Fibroblast of lung (primary cell): ENCODE measurements around the gene STX8. TPM values are rescaled to one million over a fixed set of nuclear protein-coding genes. Genes with fewer than 3 reads are reported as not detected.

ENCODE experiments used
- DNase-seq, 2 donors: peaks; one replicate each; pipeline versions ENCODE4 v3.0.0 to v3.0.0-alpha.2; 2010; ENCODE audit warnings: low read depth in 2 of 2
- H2AFZ ChIP-seq: 2 replicates; pipeline ENCODE4 v1.5.1; 2012; ENCODE audit warnings: low read length, control low read depth, inconsistent platforms
- H3K27ac ChIP-seq: 2 replicates; pipeline ENCODE4 v1.5.1; 2011; ENCODE audit warnings: low read length, control low read depth; ENCODE audit not compliant: insufficient read depth
- H3K27me3 ChIP-seq: 2 replicates; pipeline ENCODE4 v1.5.1; 2011; ENCODE audit warnings: mild to moderate bottlenecking, low read length; ENCODE audit not compliant: control insufficient read depth, insufficient read depth
- H3K36me3 ChIP-seq: 2 replicates; pipeline ENCODE4 v1.5.1; 2011; ENCODE audit warnings: low read length; ENCODE audit not compliant: control insufficient read depth, insufficient read depth
- H3K4me1 ChIP-seq: 2 replicates; pipeline ENCODE4 v1.5.1; 2011; ENCODE audit warnings: low read length; ENCODE audit not compliant: control insufficient read depth, insufficient read depth; ENCODE audit errors: extremely low read depth
- H3K4me2 ChIP-seq: 2 replicates; pipeline ENCODE4 v1.5.1; 2011; ENCODE audit warnings: low read length, control low read depth; ENCODE audit not compliant: insufficient read depth; ENCODE audit errors: extremely low read depth
- H3K4me3 ChIP-seq, 4 experiments: fragments of 200-600 bp in 1 of 4; sonication (generic) in 1 of 4; replicated peaks in 1 of 4; 2 replicates each; pipeline ENCODE4 v1.5.1; 2011 to 2016; ENCODE audit warnings: low read length in 4 of 4, low read depth in 3 of 4, mild to moderate bottlenecking in 3 of 4, control low read depth in 2 of 4, inconsistent platforms in 1 of 4, mixed read lengths in 1 of 4; ENCODE audit not compliant: insufficient read depth in 1 of 4; ENCODE audit errors: control extremely low read depth in 1 of 4
- H3K79me2 ChIP-seq: 2 replicates; pipeline ENCODE4 v1.5.1; 2012; ENCODE audit warnings: mild to moderate bottlenecking, low read length, inconsistent platforms; ENCODE audit not compliant: control insufficient read depth, insufficient read depth
- H3K9ac ChIP-seq: 2 replicates; pipeline ENCODE4 v1.5.1; 2011; ENCODE audit warnings: mild to moderate bottlenecking, low read length, control low read depth; ENCODE audit not compliant: insufficient read depth
- H3K9me3 ChIP-seq: 2 replicates; pipeline ENCODE4 v1.5.1; 2012; ENCODE audit warnings: low read depth, low read length; ENCODE audit not compliant: control insufficient read depth, insufficient read depth
- H4K20me1 ChIP-seq: 2 replicates; pipeline ENCODE4 v1.5.1; 2011; ENCODE audit warnings: low read length; ENCODE audit not compliant: control insufficient read depth, insufficient read depth; ENCODE audit errors: extremely low read depth
- CTCF ChIP-seq, 2 donors: IDR thresholded peaks in 1 of 2; conservative IDR thresholded peaks in 1 of 2; 1 replicate in 1 of 2; 2 replicates in 1 of 2; pipeline ENCODE4 v1.5.1; 2011 to 2012; ENCODE audit warnings: low read length in 2 of 2, control low read depth in 1 of 2, inconsistent platforms in 1 of 2, low read depth in 1 of 2, mild to moderate bottlenecking in 1 of 2
- EZH2 ChIP-seq: IDR thresholded peaks from 2 replicates; pipeline ENCODE4 v1.5.1; 2012; ENCODE audit warnings: low read length, control low read depth, mild to moderate bottlenecking; ENCODE audit errors: missing control alignments
- polyA plus RNA-seq, 2 donors: library from polyadenylated mRNA; depleted of rRNA in 1 of 2; stranded (reverse) in 1 of 2; unstranded in 1 of 2; fragments of >200 nt; gene quantifications; 2 replicates each; pipeline ENCODE4 v1.2.1, GENCODE V29; 2011 to 2012; ENCODE audit warnings: missing spikeins in 1 of 2
- total RNA-seq: library from RNA; depleted of rRNA; stranded (reverse); fragments of >200 nt; gene quantifications from 2 replicates; pipeline ENCODE4 v1.2.1, GENCODE V29; 2014

Gene STX8
- total and polyA plus RNA-seq, 2 donors (not counting 1 experiment from before 2014, with no cell fraction given), result 84.7 to 128 TPM

DNA sequence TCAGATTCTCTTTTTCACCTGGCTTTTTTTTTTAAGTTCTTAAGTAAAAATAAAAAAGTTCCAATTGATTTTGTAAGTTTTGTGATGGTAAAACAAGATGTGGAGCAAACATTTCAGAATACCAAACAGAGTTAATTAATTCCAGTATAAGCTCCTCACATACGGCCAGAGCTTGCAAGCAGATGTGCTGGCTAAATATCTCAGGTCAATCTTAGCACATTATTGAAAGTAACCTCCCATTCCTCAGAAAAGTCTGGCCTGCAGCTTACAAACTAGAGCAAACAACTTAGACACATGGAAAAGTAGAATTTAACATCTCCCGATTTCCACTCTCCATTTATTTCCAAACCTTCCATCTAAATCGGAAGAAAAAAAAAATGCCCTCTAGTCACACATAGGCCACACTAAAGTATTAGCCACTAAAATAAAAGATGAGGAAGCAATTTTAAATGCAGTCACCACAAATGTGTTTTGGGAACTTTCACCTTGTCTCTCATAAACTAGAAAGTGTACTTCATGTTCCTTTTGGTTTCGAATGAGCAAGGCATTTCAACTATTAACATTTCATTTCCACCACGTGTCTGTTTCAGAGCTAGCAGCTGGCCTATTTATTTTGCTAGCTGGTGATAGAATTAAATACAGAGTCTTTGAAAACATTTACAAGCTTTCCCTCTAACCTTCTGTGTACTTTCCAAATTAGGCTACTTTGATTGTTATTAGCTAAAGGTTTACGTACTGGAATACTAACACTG lies 143.3 kb downstream of the STX8 start:
- peak overlapping the region; percentile 52 for H3K4me2 ChIP-seq
- H3K9ac ChIP-seq, result no peak overlapping the region
- no peaks in the 10 kb centered on the region for H3K4me1 ChIP-seq
- H3K27ac ChIP-seq, result no peak overlapping the region
- no peaks in the 10 kb centered on the region for H3K9me3 ChIP-seq
- H3K79me2 ChIP-seq, result no peaks in the 10 kb centered on the region
- peak in 1 of 2 donors; percentile 67 for DNase-seq
- H2AFZ ChIP-seq, result no peak overlapping the region
- no peak overlapping the region for H3K4me3 ChIP-seq
- no peaks in the 10 kb centered on the region for H3K36me3 ChIP-seq
- no peaks in the 10 kb centered on the region for H4K20me1 ChIP-seq
- H3K27me3 ChIP-seq, result no peaks in the 10 kb centered on the region
- TF ChIP-seq EZH2 (no peak), CTCF (conservative IDR thresholded peaks at IDR 0.05 in 1 of 2, IDR thresholded peaks at IDR 0.05 in 1 of 2; ENCODE audit: low read depth in 1 of 2, low read length in 2 of 2) (no peak)

GRCh38 chr17:9431620-9432019 lies 144.0 kb downstream of the STX8 start:
- no peaks in the 10 kb centered on the region for H3K9me3 ChIP-seq
- H3K9ac ChIP-seq, result no peak overlapping the region
- no peak overlapping the region for H2AFZ ChIP-seq
- no peak for DNase-seq
- no peaks in the 10 kb centered on the region for H3K79me2 ChIP-seq
- no peak overlapping the region for H3K4me3 ChIP-seq
- H3K27ac ChIP-seq, result no peak overlapping the region
- TF ChIP-seq EZH2, result no peak
- no peak for TF ChIP-seq CTCF (conservative IDR thresholded peaks at IDR 0.05 in 1 of 2, IDR thresholded peaks at IDR 0.05 in 1 of 2; ENCODE audit: low read depth in 1 of 2, low read length in 2 of 2)
- H3K4me2 ChIP-seq, result no peak overlapping the region
- no peaks in the 10 kb centered on the region for H3K27me3 ChIP-seq
- H3K4me1 ChIP-seq, result no peaks in the 10 kb centered on the region
- H4K20me1 ChIP-seq, result no peaks in the 10 kb centered on the region
- no peaks in the 10 kb centered on the region for H3K36me3 ChIP-seq

DNA sequence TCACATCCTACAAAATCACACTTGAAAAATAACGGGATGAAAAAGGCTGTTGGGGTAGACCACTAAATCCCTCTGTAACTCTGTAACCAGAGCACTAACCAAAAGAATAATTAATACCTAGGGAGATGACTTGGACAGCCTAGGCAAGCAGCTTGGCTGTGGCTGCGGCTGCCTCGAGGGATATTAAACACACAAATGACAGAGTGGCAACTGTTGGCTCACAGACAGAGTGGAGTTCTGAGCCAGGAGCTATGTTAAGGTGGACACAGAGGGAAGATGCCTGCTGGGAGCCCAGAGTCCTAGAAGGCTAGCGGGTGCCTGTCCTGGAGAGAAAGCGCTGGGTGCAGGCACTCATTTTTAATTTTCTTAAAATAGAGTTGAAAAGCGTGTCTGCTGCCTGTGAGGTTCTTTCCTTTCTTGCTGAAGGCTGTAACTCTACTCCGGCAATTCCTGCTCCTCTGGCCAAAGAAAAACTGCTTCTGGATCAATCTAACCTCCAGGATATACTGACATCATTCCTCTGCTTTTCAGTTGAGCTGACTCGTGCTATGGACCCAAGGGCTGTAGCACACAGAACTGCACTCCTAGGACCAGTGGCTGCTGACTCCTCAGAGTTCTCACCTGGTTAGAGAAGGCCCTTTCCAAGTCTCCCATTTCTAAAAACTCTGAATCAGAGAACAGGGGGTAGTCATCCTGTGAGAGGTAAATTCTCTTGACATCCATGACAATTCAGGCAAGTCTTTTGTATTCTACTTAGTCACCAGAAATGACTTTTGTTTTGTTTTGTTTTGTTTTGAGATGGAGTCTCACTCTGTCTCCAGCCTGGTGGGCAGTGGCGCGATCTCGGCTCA lies 147.9 kb downstream of the STX8 start:
- H3K9me3 ChIP-seq, result no peaks in the 10 kb centered on the region
- H2AFZ ChIP-seq, result no peak overlapping the region
- no peaks in the 10 kb centered on the region for H3K27me3 ChIP-seq
- H4K20me1 ChIP-seq, result no peaks in the 10 kb centered on the region
- no peak overlapping the region for H3K27ac ChIP-seq
- no peaks in the 10 kb centered on the region for H3K4me1 ChIP-seq
- no peaks in the 10 kb centered on the region for H3K79me2 ChIP-seq
- H3K4me3 ChIP-seq, result no peak overlapping the region
- H3K9ac ChIP-seq, result no peak overlapping the region
- TF ChIP-seq CTCF (conservative IDR thresholded peaks at IDR 0.05 in 1 of 2, IDR thresholded peaks at IDR 0.05 in 1 of 2; ENCODE audit: low read depth in 1 of 2, low read length in 2 of 2) (no peak), EZH2 (no peak)
- DNase-seq, result no peak
- H3K4me2 ChIP-seq, result no peak overlapping the region
- no peaks in the 10 kb centered on the region for H3K36me3 ChIP-seq
